ENCODE data around the gene IMPA2. TPM values are rescaled to one million over a fixed set of nuclear protein-coding genes. Genes with fewer than 3 reads are reported as not detected.

IMPA2 gene
- total RNA-seq, 1 experiment from 2014 or later: 113 TPM

- TF ChIP-seq, protein P1, sequence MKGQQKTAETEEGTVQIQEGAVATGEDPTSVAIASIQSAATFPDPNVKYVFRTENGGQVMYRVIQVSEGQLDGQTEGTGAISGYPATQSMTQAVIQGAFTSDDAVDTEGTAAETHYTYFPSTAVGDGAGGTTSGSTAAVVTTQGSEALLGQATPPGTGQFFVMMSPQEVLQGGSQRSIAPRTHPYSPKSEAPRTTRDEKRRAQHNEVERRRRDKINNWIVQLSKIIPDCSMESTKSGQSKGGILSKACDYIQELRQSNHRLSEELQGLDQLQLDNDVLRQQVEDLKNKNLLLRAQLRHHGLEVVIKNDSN (CRISPR knock-in tag; IDR thresholded peaks at IDR 0.05): no peak
- TF ChIP-seq, protein P2, sequence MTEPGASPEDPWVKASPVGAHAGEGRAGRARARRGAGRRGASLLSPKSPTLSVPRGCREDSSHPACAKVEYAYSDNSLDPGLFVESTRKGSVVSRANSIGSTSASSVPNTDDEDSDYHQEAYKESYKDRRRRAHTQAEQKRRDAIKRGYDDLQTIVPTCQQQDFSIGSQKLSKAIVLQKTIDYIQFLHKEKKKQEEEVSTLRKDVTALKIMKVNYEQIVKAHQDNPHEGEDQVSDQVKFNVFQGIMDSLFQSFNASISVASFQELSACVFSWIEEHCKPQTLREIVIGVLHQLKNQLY (CRISPR knock-in tag; IDR thresholded peaks at IDR 0.05): no peak
These were observed 15.6 kb downstream of the IMPA2 start (continued) for GRCh38 chr18:11996907-11997306.

DNA sequence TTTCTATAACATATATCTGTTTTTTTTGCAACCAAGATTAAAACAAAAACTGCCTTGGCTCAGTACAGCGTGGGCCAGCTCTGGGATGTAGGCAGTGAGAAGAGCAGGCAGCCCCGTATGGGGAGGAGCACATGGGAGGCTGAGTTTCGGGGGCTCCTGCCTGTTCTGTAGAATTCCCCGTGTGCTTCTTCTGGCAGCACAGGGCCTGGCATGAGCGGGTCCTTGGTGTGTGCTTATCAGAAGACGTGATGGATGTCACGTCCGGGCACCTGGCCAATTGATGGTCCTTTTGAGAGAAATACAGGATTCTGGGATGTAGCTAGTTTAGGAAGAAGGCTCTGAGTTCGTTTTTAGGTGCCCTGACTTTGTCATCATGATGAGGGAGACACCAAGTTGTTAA is 16.2 kb downstream of the IMPA2 start:
- ChIA-PET POLR2A (interaction anchor here (1.1 kb wide), 1 partner anchor 17 kb away, joined by 4 read pairs; no protein-coding TSS in a partner anchor), CTCF (interaction anchor here (1.2 to 12.7 kb wide), 5 partner anchors 16 to 59 kb away, joined by 4 to 195 read pairs (median 8); partner anchors contain the start of gene IMPA2)
- Mint-ChIP-seq H3K4me3 (no peak overlapping the region), H3K9me3 (no peaks in the 10 kb centered on the region), H3K4me1 (peaks cover 36% of the 10 kb centered on the region), H3K36me3 (peaks cover 28% of the 10 kb centered on the region), H3K27ac (peak overlapping the region; percentile 86), H3K27me3 (ENCODE audit: low read depth) (no peaks in the 10 kb centered on the region)
- TF ChIP-seq, protein P3, sequence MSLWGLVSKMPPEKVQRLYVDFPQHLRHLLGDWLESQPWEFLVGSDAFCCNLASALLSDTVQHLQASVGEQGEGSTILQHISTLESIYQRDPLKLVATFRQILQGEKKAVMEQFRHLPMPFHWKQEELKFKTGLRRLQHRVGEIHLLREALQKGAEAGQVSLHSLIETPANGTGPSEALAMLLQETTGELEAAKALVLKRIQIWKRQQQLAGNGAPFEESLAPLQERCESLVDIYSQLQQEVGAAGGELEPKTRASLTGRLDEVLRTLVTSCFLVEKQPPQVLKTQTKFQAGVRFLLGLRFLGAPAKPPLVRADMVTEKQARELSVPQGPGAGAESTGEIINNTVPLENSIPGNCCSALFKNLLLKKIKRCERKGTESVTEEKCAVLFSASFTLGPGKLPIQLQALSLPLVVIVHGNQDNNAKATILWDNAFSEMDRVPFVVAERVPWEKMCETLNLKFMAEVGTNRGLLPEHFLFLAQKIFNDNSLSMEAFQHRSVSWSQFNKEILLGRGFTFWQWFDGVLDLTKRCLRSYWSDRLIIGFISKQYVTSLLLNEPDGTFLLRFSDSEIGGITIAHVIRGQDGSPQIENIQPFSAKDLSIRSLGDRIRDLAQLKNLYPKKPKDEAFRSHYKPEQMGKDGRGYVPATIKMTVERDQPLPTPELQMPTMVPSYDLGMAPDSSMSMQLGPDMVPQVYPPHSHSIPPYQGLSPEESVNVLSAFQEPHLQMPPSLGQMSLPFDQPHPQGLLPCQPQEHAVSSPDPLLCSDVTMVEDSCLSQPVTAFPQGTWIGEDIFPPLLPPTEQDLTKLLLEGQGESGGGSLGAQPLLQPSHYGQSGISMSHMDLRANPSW (CRISPR knock-in tag; conservative IDR thresholded peaks at IDR 0.05; ENCODE audit: low read depth): no peak
- TF ChIP-seq FOXJ3 (CRISPR knock-in tag; IDR thresholded peaks at IDR 0.05; ENCODE audit: borderline replicate concordance): no peak
- no peak for TF ChIP-seq ETV6 (CRISPR knock-in tag; IDR thresholded peaks at IDR 0.05)
- TF ChIP-seq ATF6 (CRISPR knock-in tag; IDR thresholded peaks at IDR 0.05): no peak
- TF ChIP-seq, protein P4, sequence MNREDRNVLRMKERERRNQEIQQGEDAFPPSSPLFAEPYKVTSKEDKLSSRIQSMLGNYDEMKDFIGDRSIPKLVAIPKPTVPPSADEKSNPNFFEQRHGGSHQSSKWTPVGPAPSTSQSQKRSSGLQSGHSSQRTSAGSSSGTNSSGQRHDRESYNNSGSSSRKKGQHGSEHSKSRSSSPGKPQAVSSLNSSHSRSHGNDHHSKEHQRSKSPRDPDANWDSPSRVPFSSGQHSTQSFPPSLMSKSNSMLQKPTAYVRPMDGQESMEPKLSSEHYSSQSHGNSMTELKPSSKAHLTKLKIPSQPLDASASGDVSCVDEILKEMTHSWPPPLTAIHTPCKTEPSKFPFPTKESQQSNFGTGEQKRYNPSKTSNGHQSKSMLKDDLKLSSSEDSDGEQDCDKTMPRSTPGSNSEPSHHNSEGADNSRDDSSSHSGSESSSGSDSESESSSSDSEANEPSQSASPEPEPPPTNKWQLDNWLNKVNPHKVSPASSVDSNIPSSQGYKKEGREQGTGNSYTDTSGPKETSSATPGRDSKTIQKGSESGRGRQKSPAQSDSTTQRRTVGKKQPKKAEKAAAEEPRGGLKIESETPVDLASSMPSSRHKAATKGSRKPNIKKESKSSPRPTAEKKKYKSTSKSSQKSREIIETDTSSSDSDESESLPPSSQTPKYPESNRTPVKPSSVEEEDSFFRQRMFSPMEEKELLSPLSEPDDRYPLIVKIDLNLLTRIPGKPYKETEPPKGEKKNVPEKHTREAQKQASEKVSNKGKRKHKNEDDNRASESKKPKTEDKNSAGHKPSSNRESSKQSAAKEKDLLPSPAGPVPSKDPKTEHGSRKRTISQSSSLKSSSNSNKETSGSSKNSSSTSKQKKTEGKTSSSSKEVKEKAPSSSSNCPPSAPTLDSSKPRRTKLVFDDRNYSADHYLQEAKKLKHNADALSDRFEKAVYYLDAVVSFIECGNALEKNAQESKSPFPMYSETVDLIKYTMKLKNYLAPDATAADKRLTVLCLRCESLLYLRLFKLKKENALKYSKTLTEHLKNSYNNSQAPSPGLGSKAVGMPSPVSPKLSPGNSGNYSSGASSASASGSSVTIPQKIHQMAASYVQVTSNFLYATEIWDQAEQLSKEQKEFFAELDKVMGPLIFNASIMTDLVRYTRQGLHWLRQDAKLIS (CRISPR knock-in tag; IDR thresholded peaks at IDR 0.05; ENCODE audit: borderline replicate concordance): no peak
- TF ChIP-seq, protein P5, sequence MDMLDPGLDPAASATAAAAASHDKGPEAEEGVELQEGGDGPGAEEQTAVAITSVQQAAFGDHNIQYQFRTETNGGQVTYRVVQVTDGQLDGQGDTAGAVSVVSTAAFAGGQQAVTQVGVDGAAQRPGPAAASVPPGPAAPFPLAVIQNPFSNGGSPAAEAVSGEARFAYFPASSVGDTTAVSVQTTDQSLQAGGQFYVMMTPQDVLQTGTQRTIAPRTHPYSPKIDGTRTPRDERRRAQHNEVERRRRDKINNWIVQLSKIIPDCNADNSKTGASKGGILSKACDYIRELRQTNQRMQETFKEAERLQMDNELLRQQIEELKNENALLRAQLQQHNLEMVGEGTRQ (CRISPR knock-in tag; IDR thresholded peaks at IDR 0.05): no peak
- DNase-seq (ENCODE audit: low spot score): no peak
- no peak for ATAC-seq

DNA sequence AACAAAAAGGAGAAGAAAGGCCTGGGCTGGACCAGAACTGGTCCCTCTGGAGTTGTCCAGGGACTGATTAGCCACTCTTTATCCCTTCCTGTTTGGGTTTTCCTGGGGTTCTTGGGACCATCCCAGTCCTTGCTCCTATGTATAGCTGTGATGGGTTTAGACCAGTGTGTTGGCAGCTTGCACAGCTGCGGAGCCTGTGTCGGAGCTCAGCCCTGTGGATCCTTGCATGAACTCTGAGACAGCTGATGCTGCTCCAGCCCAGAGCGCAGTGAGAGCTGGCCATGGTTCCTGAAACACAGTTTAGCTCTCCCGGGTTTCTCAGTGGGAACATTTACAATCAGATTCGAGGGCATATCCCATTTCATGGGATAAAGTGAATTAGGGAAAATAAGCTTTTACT is 16.9 kb downstream of the IMPA2 start:
- Mint-ChIP-seq H3K9me3 (no peaks in the 10 kb centered on the region), H3K4me3 (no peak overlapping the region), H3K27me3 (ENCODE audit: low read depth) (no peaks in the 10 kb centered on the region), H3K36me3 (peaks cover 28% of the 10 kb centered on the region), H3K4me1 (peaks cover 36% of the 10 kb centered on the region), H3K27ac (peak overlapping the region; percentile 59; the same call in 1 of the 2 replicates)
- DNase-seq (ENCODE audit: low spot score) (no peak), ATAC-seq (no peak)
- ChIA-PET CTCF (interaction anchor here (1.2 to 12.7 kb wide), 4 partner anchors 17 to 343 kb away, joined by 5 to 195 read pairs (median 6); partner anchors contain the start of gene IMPA2), POLR2A (no interaction called here)
- TF ChIP-seq ZNF232 (CRISPR knock-in tag; IDR thresholded peaks at IDR 0.05) (no peak), ESRRA (CRISPR knock-in tag; IDR thresholded peaks at IDR 0.05; ENCODE audit: borderline replicate concordance) (no peak), ZNF396 (CRISPR knock-in tag; IDR thresholded peaks at IDR 0.05; ENCODE audit: borderline replicate concordance) (no peak), HMGXB4 (CRISPR knock-in tag; IDR thresholded peaks at IDR 0.05) (no peak), ZNF263 (CRISPR knock-in tag; IDR thresholded peaks at IDR 0.05; ENCODE audit: low read depth) (no peak)
- TF ChIP-seq, protein P2 (CRISPR knock-in tag; IDR thresholded peaks at IDR 0.05): no peak
- TF ChIP-seq, protein P6, sequence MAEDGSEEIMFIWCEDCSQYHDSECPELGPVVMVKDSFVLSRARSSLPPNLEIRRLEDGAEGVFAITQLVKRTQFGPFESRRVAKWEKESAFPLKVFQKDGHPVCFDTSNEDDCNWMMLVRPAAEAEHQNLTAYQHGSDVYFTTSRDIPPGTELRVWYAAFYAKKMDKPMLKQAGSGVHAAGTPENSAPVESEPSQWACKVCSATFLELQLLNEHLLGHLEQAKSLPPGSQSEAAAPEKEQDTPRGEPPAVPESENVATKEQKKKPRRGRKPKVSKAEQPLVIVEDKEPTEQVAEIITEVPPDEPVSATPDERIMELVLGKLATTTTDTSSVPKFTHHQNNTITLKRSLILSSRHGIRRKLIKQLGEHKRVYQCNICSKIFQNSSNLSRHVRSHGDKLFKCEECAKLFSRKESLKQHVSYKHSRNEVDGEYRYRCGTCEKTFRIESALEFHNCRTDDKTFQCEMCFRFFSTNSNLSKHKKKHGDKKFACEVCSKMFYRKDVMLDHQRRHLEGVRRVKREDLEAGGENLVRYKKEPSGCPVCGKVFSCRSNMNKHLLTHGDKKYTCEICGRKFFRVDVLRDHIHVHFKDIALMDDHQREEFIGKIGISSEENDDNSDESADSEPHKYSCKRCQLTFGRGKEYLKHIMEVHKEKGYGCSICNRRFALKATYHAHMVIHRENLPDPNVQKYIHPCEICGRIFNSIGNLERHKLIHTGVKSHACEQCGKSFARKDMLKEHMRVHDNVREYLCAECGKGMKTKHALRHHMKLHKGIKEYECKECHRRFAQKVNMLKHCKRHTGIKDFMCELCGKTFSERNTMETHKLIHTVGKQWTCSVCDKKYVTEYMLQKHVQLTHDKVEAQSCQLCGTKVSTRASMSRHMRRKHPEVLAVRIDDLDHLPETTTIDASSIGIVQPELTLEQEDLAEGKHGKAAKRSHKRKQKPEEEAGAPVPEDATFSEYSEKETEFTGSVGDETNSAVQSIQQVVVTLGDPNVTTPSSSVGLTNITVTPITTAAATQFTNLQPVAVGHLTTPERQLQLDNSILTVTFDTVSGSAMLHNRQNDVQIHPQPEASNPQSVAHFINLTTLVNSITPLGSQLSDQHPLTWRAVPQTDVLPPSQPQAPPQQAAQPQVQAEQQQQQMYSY (CRISPR knock-in tag; IDR thresholded peaks at IDR 0.05): no peak

All from WTC11 (cell line).